B cell (primary cell): ENCODE results near the gene SLC39A11. TPM values are rescaled to one million over a fixed set of nuclear protein-coding genes. Genes with fewer than 3 reads are reported as not detected.

Source experiments
- ATAC-seq: fragments of 200-7000 bp; cut with Tn5 transposase; one replicate; pipeline ENCODE4 v1.10.0; 2021; ENCODE audit warnings: low read depth, mild to moderate bottlenecking, moderate number of reproducible peaks, moderate library complexity
- CTCF ChIA-PET: fragments of 350-600 bp; sonication (Branson Sonifier 250); formaldehyde crosslinking; loops from one replicate; lab custom pipeline; 2021; ENCODE audit warnings: antibody characterized with exemption, inconsistent platforms; lab: Charles Lee
- POLR2A ChIA-PET: fragments of 350-600 bp; sonication (Branson Sonifier 250); formaldehyde crosslinking; loops from one replicate; lab custom pipeline; 2021; ENCODE audit warnings: antibody characterized with exemption; lab: Charles Lee
- DNase-seq: peaks from one replicate; pipeline ENCODE4 v3.0.0; 2013
- H2AFZ ChIP-seq: 2 replicates; pipeline ENCODE4 v1.6.1; 2012; ENCODE audit warnings: mild to moderate bottlenecking, low read depth, low read length; ENCODE audit not compliant: insufficient read depth, poor library complexity, severe bottlenecking
- H3K27ac ChIP-seq, 2 donors: 1 replicate in 1 of 2; 2 replicates in 1 of 2; pipeline ENCODE4 v1.5.1; 2012 to 2013; ENCODE audit warnings: low read length in 2 of 2, mild to moderate bottlenecking in 2 of 2, moderate library complexity in 1 of 2
- H3K27me3 ChIP-seq, 4 experiments: fragments of 200-600 bp in 1 of 4; sonication (generic) in 1 of 4; replicated peaks in 1 of 4; 1 replicate in 2 of 4; 2 replicates in 2 of 4; pipeline versions ENCODE4 v1.6.1 to v1.7.0; 2013 to 2016; ENCODE audit warnings: low read length in 3 of 4, mild to moderate bottlenecking in 2 of 4, mixed read lengths in 1 of 4, moderate library complexity in 1 of 4; ENCODE audit not compliant: insufficient read depth in 4 of 4, control insufficient read depth in 3 of 4; ENCODE audit errors: control extremely low read depth in 1 of 4
- H3K36me3 ChIP-seq, 2 experiments: replicated peaks in 1 of 2; 1 replicate in 1 of 2; 2 replicates in 1 of 2; pipeline versions ENCODE4 v1.6.1 to v1.7.1; 2013; ENCODE audit warnings: low read length in 1 of 2; ENCODE audit not compliant: insufficient read depth in 2 of 2, control insufficient read depth in 1 of 2; ENCODE audit errors: control extremely low read depth in 1 of 2, extremely low read depth in 1 of 2
- H3K4me1 ChIP-seq, 2 donors: fragments of 200-600 bp in 1 of 2; sonication (generic) in 1 of 2; 1 replicate in 1 of 2; 2 replicates in 1 of 2; pipeline versions ENCODE4 v1.5.1 to v1.6.1; 2013 to 2017; ENCODE audit warnings: low read length in 2 of 2; ENCODE audit not compliant: control insufficient read depth in 2 of 2, insufficient read depth in 2 of 2
- H3K4me2 ChIP-seq: replicated peaks from 2 replicates; pipeline ENCODE3; 2012; ENCODE audit warnings: mild to moderate bottlenecking, low read depth, low read length; ENCODE audit not compliant: poor library complexity, severe bottlenecking
- H3K4me3 ChIP-seq, 5 experiments: fragments of 200-600 bp in 1 of 5; sonication (generic) in 1 of 5; 1 replicate in 3 of 5; 2 replicates in 2 of 5; pipeline versions ENCODE4 v1.5.1 to v1.7.0; 2011 to 2016; ENCODE audit warnings: low read length in 4 of 5, mild to moderate bottlenecking in 4 of 5, low read depth in 2 of 5, control low read depth in 1 of 5, moderate library complexity in 1 of 5; ENCODE audit not compliant: insufficient read depth in 1 of 5; ENCODE audit errors: control extremely low read depth in 1 of 5, extremely low read depth in 1 of 5
- H3K79me2 ChIP-seq: fragments of 200-600 bp; sonication (generic); one replicate; pipeline ENCODE4 v1.6.0; 2016; ENCODE audit warnings: low read length; ENCODE audit not compliant: control insufficient read depth, insufficient read depth
- H3K9ac ChIP-seq: fragments of 200-600 bp; sonication (generic); 2 replicates; pipeline ENCODE4 v1.6.1; 2017; ENCODE audit warnings: mild to moderate bottlenecking, low read length, moderate library complexity
- H3K9me3 ChIP-seq, 3 donors: one replicate each; pipeline versions ENCODE4 v1.6.1 to v1.7.1; 2013; ENCODE audit warnings: low read length in 2 of 3; ENCODE audit not compliant: control insufficient read depth in 2 of 3, insufficient read depth in 1 of 3; ENCODE audit errors: control extremely low read depth in 1 of 3
- H4K20me1 ChIP-seq: 2 replicates; pipeline ENCODE4 v1.6.0; 2012; ENCODE audit warnings: mild to moderate bottlenecking, low read length; ENCODE audit not compliant: insufficient read depth, control insufficient read depth, poor library complexity, severe bottlenecking
- H3K27ac Mint-ChIP-seq: one replicate; pipeline ENCODE4 v1.8.0; 2021; ENCODE audit warnings: mixed read lengths
- H3K27me3 Mint-ChIP-seq: one replicate; pipeline ENCODE4 v1.8.0; 2021; ENCODE audit warnings: mixed read lengths
- H3K4me1 Mint-ChIP-seq: one replicate; pipeline ENCODE4 v1.8.0; 2021; ENCODE audit warnings: mixed read lengths
- H3K4me3 Mint-ChIP-seq: one replicate; pipeline ENCODE4 v1.8.0; 2021; ENCODE audit warnings: mixed read lengths
- H3K9me3 Mint-ChIP-seq: one replicate; pipeline ENCODE4 v1.8.0; 2022; ENCODE audit warnings: mixed read lengths; ENCODE audit not compliant: insufficient read depth
- CTCF ChIP-seq: fragments of 200-600 bp; IDR thresholded peaks from one replicate; pipeline ENCODE4 v1.8.0; 2022; ENCODE audit warnings: antibody characterized with exemption, mild to moderate bottlenecking
- EZH2 ChIP-seq: IDR thresholded peaks from 2 replicates; pipeline ENCODE4 v1.6.1; 2012; ENCODE audit warnings: borderline replicate concordance, low read depth, mild to moderate bottlenecking, moderate library complexity, low read length; ENCODE audit not compliant: insufficient read depth, poor library complexity, severe bottlenecking
- WGBS: methylation state at CpG from one replicate; pipeline ENCODE4 v1.1.5; 2013; ENCODE audit warnings: missing lambda C conversion rate; ENCODE audit not compliant: insufficient coverage; 5-methylcytosine and 5-hydroxymethylcytosine counted together
- intact Hi-C: fragments of 100-400 bp; cut with micrococcal nuclease; formaldehyde crosslinking; loops from one replicate; pipeline ENCODE4 v1.10.0; 2022
- polyA plus RNA-seq: library from polyadenylated mRNA; depleted of rRNA; stranded (reverse); fragments of >200 nt; gene quantifications from 2 replicates; pipeline ENCODE4 v1.2.3, GENCODE V29; 2012
- total RNA-seq, 2 donors: library from RNA; stranded (reverse); fragments of 120-200 nt in 1 of 2; gene quantifications; 1 replicate in 1 of 2; 2 replicates in 1 of 2; pipeline versions ENCODE4 v1.2.3 to v1.2.4, GENCODE V29; 2013 to 2022

SLC39A11 gene
- total and polyA plus RNA-seq, 2 donors (not counting 1 experiment from before 2014, with no cell fraction given) = 6.9 to 39.6 TPM

- peaks cover 10% of the 10 kb centered on the region for H3K79me2 ChIP-seq
- no peak overlapping the region for H3K27ac Mint-ChIP-seq
- no peaks in the 10 kb centered on the region for H3K4me1 ChIP-seq
- ChIA-PET CTCF (no interaction called here), POLR2A (no interaction called here)
- H3K27me3 ChIP-seq = no peaks in the 10 kb centered on the region
- intact Hi-C loops = no loop called here
- no peak overlapping the region for H3K27ac ChIP-seq
- H2AFZ ChIP-seq = no peak overlapping the region
- ATAC-seq = no peak
- no peak overlapping the region for H3K9ac ChIP-seq
- H3K9me3 ChIP-seq = peaks cover 0 to 14% (median 0%) of the 10 kb centered on the region in 3 donors
- peaks cover 3% of the 10 kb centered on the region for H3K4me1 Mint-ChIP-seq
- no peak overlapping the region for H3K4me3 ChIP-seq
- no peak overlapping the region for H3K4me2 ChIP-seq
- H3K27me3 Mint-ChIP-seq = no peaks in the 10 kb centered on the region
- H3K9me3 Mint-ChIP-seq = peaks cover 11% of the 10 kb centered on the region
- H4K20me1 ChIP-seq = peaks cover 3% of the 10 kb centered on the region
- TF ChIP-seq EZH2 (no peak), CTCF (no peak)
- no peak for DNase-seq
- no CpG with 5 or more reads among the region's 8 CpGs for WGBS
- no peaks in the 10 kb centered on the region for H3K36me3 ChIP-seq
- no peak overlapping the region for H3K4me3 Mint-ChIP-seq
These were observed 48.6 kb downstream of the SLC39A11 start for GRCh38 chr17:73043686-73044581.
